ENCODE measurements around the gene XXYLT1.

Gene XXYLT1

GRCh38 chr3:195197765-195198425 is 73.1 kb downstream of the XXYLT1 start:
- H3K79me2 ChIP-seq (ENCODE audit: insufficient read depth, low read depth), result no peaks in the 10 kb centered on the region
- no peaks in the 10 kb centered on the region for H4K20me1 ChIP-seq (ENCODE audit: insufficient read depth)
- no peaks in the 10 kb centered on the region for H3K27me3 ChIP-seq (ENCODE audit: insufficient read depth, low read depth)
- no peak for TF ChIP-seq CTCF (conservative IDR thresholded peaks at IDR 0.05; ENCODE audit: low read depth, low read length)
- H2AFZ ChIP-seq (ENCODE audit: low read depth), result no peak overlapping the region
- no peaks in the 10 kb centered on the region for H3K4me1 ChIP-seq (ENCODE audit: low read depth, poor library complexity, severe bottlenecking)
- H3K9ac ChIP-seq, result no peak overlapping the region
- H3K36me3 ChIP-seq (ENCODE audit: insufficient read depth), result no peaks in the 10 kb centered on the region
- H3K4me3 ChIP-seq (IDR thresholded peaks at IDR 0.05; ENCODE audit: insufficient read depth, low read depth, low read length), result no peak overlapping the region
- no peak overlapping the region for H3K4me2 ChIP-seq
- H3K27ac ChIP-seq, result no peak overlapping the region

GRCh38 chr3:195196266-195196665 is 74.7 kb downstream of the XXYLT1 start:
- Histone ChIP-seq H3K9ac (no peak overlapping the region), H3K36me3 (ENCODE audit: insufficient read depth) (no peaks in the 10 kb centered on the region), H3K4me1 (ENCODE audit: low read depth, poor library complexity, severe bottlenecking) (no peaks in the 10 kb centered on the region), H3K27ac (no peak overlapping the region), H3K79me2 (ENCODE audit: insufficient read depth, low read depth) (no peaks in the 10 kb centered on the region), H3K4me3 (IDR thresholded peaks at IDR 0.05; ENCODE audit: insufficient read depth, low read depth, low read length) (no peak overlapping the region), H4K20me1 (ENCODE audit: insufficient read depth) (no peaks in the 10 kb centered on the region), H3K4me2 (no peak overlapping the region), H3K27me3 (ENCODE audit: insufficient read depth, low read depth) (no peaks in the 10 kb centered on the region), H2AFZ (ENCODE audit: low read depth) (no peak overlapping the region)
- no peak for TF ChIP-seq CTCF (conservative IDR thresholded peaks at IDR 0.05; ENCODE audit: low read depth, low read length)

- H2AFZ ChIP-seq (ENCODE audit: low read depth), result no peak overlapping the region
- H3K4me3 ChIP-seq (IDR thresholded peaks at IDR 0.05; ENCODE audit: insufficient read depth, low read depth, low read length), result no peak overlapping the region
- no peaks in the 10 kb centered on the region for H3K79me2 ChIP-seq (ENCODE audit: insufficient read depth, low read depth)
- H3K27me3 ChIP-seq (ENCODE audit: insufficient read depth, low read depth), result no peaks in the 10 kb centered on the region
- H3K4me2 ChIP-seq, result no peak overlapping the region
- no peaks in the 10 kb centered on the region for H3K36me3 ChIP-seq (ENCODE audit: insufficient read depth)
- H3K27ac ChIP-seq, result no peak overlapping the region
- H3K9ac ChIP-seq, result no peak overlapping the region
- H3K4me1 ChIP-seq (ENCODE audit: low read depth, poor library complexity, severe bottlenecking), result no peaks in the 10 kb centered on the region
- TF ChIP-seq CTCF (conservative IDR thresholded peaks at IDR 0.05; ENCODE audit: low read depth, low read length), result no peak
- H4K20me1 ChIP-seq (ENCODE audit: insufficient read depth), result no peaks in the 10 kb centered on the region
Measured at GRCh38 chr3:195195321-195196209, 75.4 kb downstream of the XXYLT1 start.

- H3K79me2 ChIP-seq (ENCODE audit: insufficient read depth, low read depth), result no peaks in the 10 kb centered on the region
- no peak for TF ChIP-seq CTCF (conservative IDR thresholded peaks at IDR 0.05; ENCODE audit: low read depth, low read length)
- H2AFZ ChIP-seq (ENCODE audit: low read depth), result no peak overlapping the region
- no peak overlapping the region for H3K9ac ChIP-seq
- no peaks in the 10 kb centered on the region for H4K20me1 ChIP-seq (ENCODE audit: insufficient read depth)
- no peak overlapping the region for H3K4me3 ChIP-seq (IDR thresholded peaks at IDR 0.05; ENCODE audit: insufficient read depth, low read depth, low read length)
- H3K4me1 ChIP-seq (ENCODE audit: low read depth, poor library complexity, severe bottlenecking), result no peaks in the 10 kb centered on the region
- no peak overlapping the region for H3K27ac ChIP-seq
- H3K4me2 ChIP-seq, result no peak overlapping the region
- H3K27me3 ChIP-seq (ENCODE audit: insufficient read depth, low read depth), result no peaks in the 10 kb centered on the region
- H3K36me3 ChIP-seq (ENCODE audit: insufficient read depth), result no peaks in the 10 kb centered on the region
Measured at GRCh38 chr3:195194559-195195206, 76.3 kb downstream of the XXYLT1 start.
